ENCODE data around the gene SLC35F4. TPM values are rescaled to one million over a fixed set of nuclear protein-coding genes. Genes with fewer than 3 reads are reported as not detected.

SLC35F4 gene
- total and polyA plus RNA-seq, 2 donors (not counting 1 experiment from before 2014, with no cell fraction given) = not detected

DNA sequence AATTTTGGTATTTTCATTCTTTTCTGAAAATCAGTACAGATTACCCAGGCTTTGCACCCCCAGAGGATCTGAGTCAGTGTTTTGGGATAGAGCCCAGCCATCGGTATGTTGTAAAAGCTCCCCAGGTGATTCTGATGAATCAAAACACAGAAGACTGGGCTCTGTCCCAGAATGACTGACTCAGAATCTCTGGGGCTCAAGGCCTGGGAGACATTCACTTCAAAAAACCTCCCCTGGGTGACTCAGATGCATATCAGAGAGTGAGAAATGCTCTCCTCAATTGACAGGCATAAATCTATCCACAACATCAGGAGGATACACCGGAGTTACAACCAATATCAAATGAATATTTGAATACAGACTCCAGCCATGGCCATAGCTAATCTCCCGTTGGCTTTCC lies 32.6 kb downstream of the SLC35F4 start:
- Histone ChIP-seq H3K27ac (ENCODE audit: low read length in 2 of 2) (no peak overlapping the region), H3K4me2 (replicated peaks; ENCODE audit: low read depth, low read length, poor library complexity, severe bottlenecking) (no peak overlapping the region), H3K27me3 (replicated peaks in 1 of 4; ENCODE audit: control extremely low read depth in 1 of 4, control insufficient read depth in 3 of 4, insufficient read depth in 4 of 4, low read length in 3 of 4) (no peaks in the 10 kb centered on the region), H2AFZ (ENCODE audit: insufficient read depth, low read depth, low read length, poor library complexity, severe bottlenecking) (no peak overlapping the region), H3K4me3 (ENCODE audit: control extremely low read depth in 1 of 5, extremely low read depth in 1 of 5, insufficient read depth in 1 of 5, low read depth in 2 of 5, low read length in 4 of 5) (no peak overlapping the region), H3K9me3 (ENCODE audit: control extremely low read depth in 1 of 3, control insufficient read depth in 2 of 3, insufficient read depth in 1 of 3, low read length in 2 of 3) (no peaks in the 10 kb centered on the region), H3K36me3 (replicated peaks in 1 of 2; ENCODE audit: control extremely low read depth in 1 of 2, control insufficient read depth in 1 of 2, extremely low read depth in 1 of 2, insufficient read depth in 2 of 2, low read length in 1 of 2) (no peaks in the 10 kb centered on the region), H3K4me1 (ENCODE audit: control insufficient read depth in 2 of 2, insufficient read depth in 2 of 2, low read length in 2 of 2) (no peaks in the 10 kb centered on the region), H3K79me2 (ENCODE audit: control insufficient read depth, insufficient read depth, low read length) (no peaks in the 10 kb centered on the region), H4K20me1 (ENCODE audit: control insufficient read depth, insufficient read depth, low read length, poor library complexity, severe bottlenecking) (no peaks in the 10 kb centered on the region), H3K9ac (ENCODE audit: low read length) (no peak overlapping the region)
- no peaks in the 10 kb centered on the region for H3K9me3 Mint-ChIP-seq (ENCODE audit: insufficient read depth)
- TF ChIP-seq EZH2 (IDR thresholded peaks at IDR 0.05; ENCODE audit: borderline replicate concordance, insufficient read depth, low read depth, low read length, poor library complexity, severe bottlenecking) = no peak
- TF ChIP-seq, protein P1, sequence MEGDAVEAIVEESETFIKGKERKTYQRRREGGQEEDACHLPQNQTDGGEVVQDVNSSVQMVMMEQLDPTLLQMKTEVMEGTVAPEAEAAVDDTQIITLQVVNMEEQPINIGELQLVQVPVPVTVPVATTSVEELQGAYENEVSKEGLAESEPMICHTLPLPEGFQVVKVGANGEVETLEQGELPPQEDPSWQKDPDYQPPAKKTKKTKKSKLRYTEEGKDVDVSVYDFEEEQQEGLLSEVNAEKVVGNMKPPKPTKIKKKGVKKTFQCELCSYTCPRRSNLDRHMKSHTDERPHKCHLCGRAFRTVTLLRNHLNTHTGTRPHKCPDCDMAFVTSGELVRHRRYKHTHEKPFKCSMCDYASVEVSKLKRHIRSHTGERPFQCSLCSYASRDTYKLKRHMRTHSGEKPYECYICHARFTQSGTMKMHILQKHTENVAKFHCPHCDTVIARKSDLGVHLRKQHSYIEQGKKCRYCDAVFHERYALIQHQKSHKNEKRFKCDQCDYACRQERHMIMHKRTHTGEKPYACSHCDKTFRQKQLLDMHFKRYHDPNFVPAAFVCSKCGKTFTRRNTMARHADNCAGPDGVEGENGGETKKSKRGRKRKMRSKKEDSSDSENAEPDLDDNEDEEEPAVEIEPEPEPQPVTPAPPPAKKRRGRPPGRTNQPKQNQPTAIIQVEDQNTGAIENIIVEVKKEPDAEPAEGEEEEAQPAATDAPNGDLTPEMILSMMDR (IDR thresholded peaks at IDR 0.05) = no peak
- CTCF ChIA-PET = no interaction called here
- intact Hi-C loops (cut with micrococcal nuclease) = no loop called here
- WGBS (ENCODE audit: insufficient coverage) = 58% methylated on average over 1 of the region's 3 CpGs
- DNase-seq = no peak
- H3K27me3 Mint-ChIP-seq = peaks cover 3% of the 10 kb centered on the region
- ATAC-seq (ENCODE audit: low read depth) = no peak
- H3K27ac Mint-ChIP-seq = no peak overlapping the region
- H3K4me1 Mint-ChIP-seq = no peaks in the 10 kb centered on the region
- POLR2A ChIA-PET = no interaction called here
- no peak overlapping the region for H3K4me3 Mint-ChIP-seq

DNA sequence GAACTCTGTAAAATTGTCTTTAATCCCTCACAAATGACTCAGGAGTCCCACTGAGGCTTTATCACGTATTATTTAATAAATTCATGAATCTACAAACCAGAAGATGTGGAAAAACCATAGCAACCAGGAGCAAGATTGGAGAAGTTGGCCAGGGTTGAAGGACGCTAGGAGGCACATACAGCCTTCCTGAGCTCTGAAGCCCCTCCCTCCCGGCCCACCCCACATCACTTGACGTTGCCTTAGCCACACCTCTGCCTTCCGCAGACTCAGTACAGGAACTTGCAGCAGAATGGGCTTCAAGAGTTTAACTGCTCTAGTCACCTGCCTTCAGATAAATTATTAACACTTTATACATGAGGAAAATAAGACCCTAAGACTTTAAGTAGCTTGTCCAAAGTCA lies 33.9 kb downstream of the SLC35F4 start:
- intact Hi-C loops (cut with micrococcal nuclease) = no loop called here
- no peak overlapping the region for H3K9ac ChIP-seq (ENCODE audit: low read length)
- no peak overlapping the region for H3K27ac Mint-ChIP-seq
- CTCF ChIA-PET = no interaction called here
- ATAC-seq (ENCODE audit: low read depth) (no peak), DNase-seq (no peak)
- H3K4me1 Mint-ChIP-seq = no peaks in the 10 kb centered on the region
- H4K20me1 ChIP-seq (ENCODE audit: control insufficient read depth, insufficient read depth, low read length, poor library complexity, severe bottlenecking) = no peaks in the 10 kb centered on the region
- no peaks in the 10 kb centered on the region for H3K9me3 Mint-ChIP-seq (ENCODE audit: insufficient read depth)
- TF ChIP-seq, protein P1 (IDR thresholded peaks at IDR 0.05) = no peak
- no peak for TF ChIP-seq EZH2 (IDR thresholded peaks at IDR 0.05; ENCODE audit: borderline replicate concordance, insufficient read depth, low read depth, low read length, poor library complexity, severe bottlenecking)
- POLR2A ChIA-PET = no interaction called here
- H3K36me3 ChIP-seq (replicated peaks in 1 of 2; ENCODE audit: control extremely low read depth in 1 of 2, control insufficient read depth in 1 of 2, extremely low read depth in 1 of 2, insufficient read depth in 2 of 2, low read length in 1 of 2) = no peaks in the 10 kb centered on the region
- H3K79me2 ChIP-seq (ENCODE audit: control insufficient read depth, insufficient read depth, low read length) = no peaks in the 10 kb centered on the region
- H3K9me3 ChIP-seq (ENCODE audit: control extremely low read depth in 1 of 3, control insufficient read depth in 2 of 3, insufficient read depth in 1 of 3, low read length in 2 of 3) = no peaks in the 10 kb centered on the region
- no peaks in the 10 kb centered on the region for H3K27me3 ChIP-seq (replicated peaks in 1 of 4; ENCODE audit: control extremely low read depth in 1 of 4, control insufficient read depth in 3 of 4, insufficient read depth in 4 of 4, low read length in 3 of 4)
- H3K4me2 ChIP-seq (replicated peaks; ENCODE audit: low read depth, low read length, poor library complexity, severe bottlenecking) = no peak overlapping the region
- H3K4me1 ChIP-seq (ENCODE audit: control insufficient read depth in 2 of 2, insufficient read depth in 2 of 2, low read length in 2 of 2) = no peaks in the 10 kb centered on the region
- H3K27ac ChIP-seq (ENCODE audit: low read length in 2 of 2) = no peak overlapping the region
- no peak overlapping the region for H3K4me3 ChIP-seq (ENCODE audit: control extremely low read depth in 1 of 5, extremely low read depth in 1 of 5, insufficient read depth in 1 of 5, low read depth in 2 of 5, low read length in 4 of 5)
- H3K4me3 Mint-ChIP-seq = no peak overlapping the region
- peaks cover 3% of the 10 kb centered on the region for H3K27me3 Mint-ChIP-seq
- no peak overlapping the region for H2AFZ ChIP-seq (ENCODE audit: insufficient read depth, low read depth, low read length, poor library complexity, severe bottlenecking)
- WGBS (ENCODE audit: insufficient coverage) = no CpG with 5 or more reads among the region's 5 CpGs
